Frontal cortex (tissue), 4 donors: ENCODE measurements around the gene MYO1E. TPM values are rescaled to one million over a fixed set of nuclear protein-coding genes. Genes with fewer than 3 reads are reported as not detected.
"Not testable (repeated sequence)": the region's sequence is repeated elsewhere in the genome, so short reads cannot be mapped to it uniquely, and the experiment has no call there.

Source experiments
- DNase-seq, 2 donors: peaks; one replicate each; pipeline ENCODE4 v3.0.0; 2012; ENCODE audit warnings: low spot score in 2 of 2
- FAIRE-seq: peaks from 2 replicates; lab custom pipeline; 2012; peaks lifted over from hg19 to GRCh38; lab: Jason Lieb, UNC
- total RNA-seq: library from RNA; depleted of rRNA; stranded (reverse); fragments of >200 nt; gene quantifications from one replicate; pipeline ENCODE4 v1.2.3, GENCODE V29; 2014
- donor health status: control.
- donor health status: control.
- donor health status: control.

MYO1E gene
- 11.8 TPM for total RNA-seq

GRCh38 chr15:59372352-59373211 is at the start of gene MYO1E:
Gene MYO1E (minus strand): TSS chr15:59372871. CDS start chr15:59372500, 371 bp downstream.
- peak; percentile 28 for FAIRE-seq
- peak; percentile 94 to 95 for DNase-seq

GRCh38 chr15:59420986-59421618 is 48.4 kb upstream of the MYO1E start:
- FAIRE-seq (no peak), DNase-seq (no peak)

- DNase-seq (no peak), FAIRE-seq (no peak)
Observed at GRCh38 chr15:59420108-59420507, 47.4 kb upstream of the MYO1E start.

GRCh38 chr15:59419170-59419569 is 46.5 kb upstream of the MYO1E start:
- no peak for DNase-seq
- no peak for FAIRE-seq

GRCh38 chr15:59416816-59417215 is 44.1 kb upstream of the MYO1E start:
- FAIRE-seq (no peak), DNase-seq (no peak)

- DNase-seq = no peak
- FAIRE-seq = no peak
Observed at GRCh38 chr15:59413577-59413976, 40.9 kb upstream of the MYO1E start.

GRCh38 chr15:59410391-59410896 is 37.8 kb upstream of the MYO1E start:
- DNase-seq = no peak
- FAIRE-seq = no peak

- DNase-seq (no peak), FAIRE-seq (no peak)
Observed at GRCh38 chr15:59407946-59408345, 35.3 kb upstream of the MYO1E start.

GRCh38 chr15:59406446-59406845 is 33.8 kb upstream of the MYO1E start:
- DNase-seq (no peak), FAIRE-seq (no peak)

GRCh38 chr15:59405079-59405478 is 32.4 kb upstream of the MYO1E start:
- no peak for FAIRE-seq
- DNase-seq = no peak

- DNase-seq (no peak), FAIRE-seq (no peak)
Observed at GRCh38 chr15:59401824-59402569, 29.3 kb upstream of the MYO1E start.

- FAIRE-seq, DNase-seq: not testable (repeated sequence)
Observed at GRCh38 chr15:59401051-59401823, 28.6 kb upstream of the MYO1E start.

GRCh38 chr15:59400103-59400813 is 27.6 kb upstream of the MYO1E start:
- FAIRE-seq = no peak
- DNase-seq = no peak

GRCh38 chr15:59399465-59400102 is 26.9 kb upstream of the MYO1E start:
- FAIRE-seq (no peak), DNase-seq (no peak)

GRCh38 chr15:59398220-59398619 is 25.5 kb upstream of the MYO1E start:
- no peak for FAIRE-seq
- no peak for DNase-seq

- DNase-seq = no peak
- no peak for FAIRE-seq
Observed at GRCh38 chr15:59396679-59397078, 24.0 kb upstream of the MYO1E start.

GRCh38 chr15:59396211-59396610 is 23.5 kb upstream of the MYO1E start:
- DNase-seq (no peak), FAIRE-seq (no peak)

- no peak for DNase-seq
Observed at GRCh38 chr15:59394166-59394661, 21.5 kb upstream of the MYO1E start.

More at GRCh38 chr15:59394166-59394661, 21.5 kb upstream of the MYO1E start:
- no peak for FAIRE-seq
